Activated gamma-delta T cell (primary cell): Measurements from ENCODE around the gene CAMTA2.

Experiments
- DNase-seq: peaks from one replicate; lab custom pipeline; 2025; lab: John Stamatoyannopoulos, UW

The CAMTA2 gene

GRCh38 chr17:4948166-4948930, 39.1 kb downstream of the CAMTA2 start, which contains the start of gene PFN1:
Gene PFN1 (minus strand): TSS chr17:4948530. CDS start chr17:4948394, 136 bp downstream.
- DNase-seq = peak; percentile 62

DNA sequence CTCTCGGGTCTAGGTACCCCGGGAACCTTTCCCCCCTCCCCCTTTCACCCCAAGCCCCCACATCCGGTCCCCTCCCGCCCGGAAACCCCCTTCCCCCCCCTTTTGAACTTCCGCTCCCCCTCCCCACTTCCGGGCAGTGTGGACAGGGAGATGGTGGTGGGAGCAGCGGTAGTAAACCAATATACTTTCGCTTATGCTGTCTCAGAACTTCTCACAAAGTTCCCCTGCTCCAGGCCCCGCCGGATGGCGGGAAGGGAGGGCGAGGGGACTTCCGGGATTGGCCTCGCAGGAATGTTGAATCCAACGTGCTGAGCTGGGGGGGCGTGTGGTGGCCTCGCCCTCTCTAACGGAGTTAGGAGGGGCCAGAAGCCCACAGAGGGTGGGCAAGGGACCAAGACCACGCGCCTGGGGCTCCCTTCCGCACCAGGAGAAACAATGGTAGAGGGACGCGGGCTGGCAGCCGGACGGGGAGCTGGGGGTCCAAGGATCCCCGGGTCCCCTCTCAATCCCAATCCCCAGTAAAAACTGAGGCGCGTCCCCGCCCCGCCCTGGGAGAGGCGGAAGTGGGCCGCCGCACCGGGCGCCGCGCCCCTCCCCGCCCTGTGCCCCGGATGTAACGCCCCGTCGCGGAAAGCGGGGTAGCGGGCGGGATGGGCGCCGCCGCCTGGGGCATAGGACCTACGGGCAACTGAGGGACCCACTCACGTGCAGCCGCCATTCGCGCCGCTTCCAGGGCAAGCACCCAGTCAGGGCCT, 39.9 kb downstream of the CAMTA2 start:
- DNase-seq = peak; percentile 55

DNA sequence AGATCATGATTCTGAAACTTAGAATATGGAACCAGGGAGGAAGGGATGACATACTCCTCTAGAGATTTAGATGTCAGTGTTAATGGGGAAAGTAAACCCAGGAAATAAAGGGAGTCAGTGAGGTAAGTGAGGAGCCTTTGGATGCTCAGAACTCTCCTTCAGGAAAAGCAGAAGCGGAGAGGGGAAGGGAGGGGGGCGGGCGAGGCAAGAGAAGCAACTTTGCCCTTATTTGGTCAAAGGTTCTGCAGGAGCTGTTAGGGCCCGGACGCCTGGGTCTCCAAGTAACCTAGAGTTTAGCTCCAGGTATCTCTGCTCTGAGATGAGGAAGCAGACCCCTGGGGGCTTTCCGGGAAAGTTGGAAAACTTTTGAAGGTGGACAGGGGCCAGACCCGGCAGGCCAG, 40.5 kb downstream of the CAMTA2 start:
- no peak for DNase-seq

GRCh38 chr17:4946312-4946976, 41.0 kb downstream of the CAMTA2 start:
- DNase-seq = no peak

GRCh38 chr17:4945944-4946280, 41.6 kb downstream of the CAMTA2 start:
- DNase-seq = no peak

DNA sequence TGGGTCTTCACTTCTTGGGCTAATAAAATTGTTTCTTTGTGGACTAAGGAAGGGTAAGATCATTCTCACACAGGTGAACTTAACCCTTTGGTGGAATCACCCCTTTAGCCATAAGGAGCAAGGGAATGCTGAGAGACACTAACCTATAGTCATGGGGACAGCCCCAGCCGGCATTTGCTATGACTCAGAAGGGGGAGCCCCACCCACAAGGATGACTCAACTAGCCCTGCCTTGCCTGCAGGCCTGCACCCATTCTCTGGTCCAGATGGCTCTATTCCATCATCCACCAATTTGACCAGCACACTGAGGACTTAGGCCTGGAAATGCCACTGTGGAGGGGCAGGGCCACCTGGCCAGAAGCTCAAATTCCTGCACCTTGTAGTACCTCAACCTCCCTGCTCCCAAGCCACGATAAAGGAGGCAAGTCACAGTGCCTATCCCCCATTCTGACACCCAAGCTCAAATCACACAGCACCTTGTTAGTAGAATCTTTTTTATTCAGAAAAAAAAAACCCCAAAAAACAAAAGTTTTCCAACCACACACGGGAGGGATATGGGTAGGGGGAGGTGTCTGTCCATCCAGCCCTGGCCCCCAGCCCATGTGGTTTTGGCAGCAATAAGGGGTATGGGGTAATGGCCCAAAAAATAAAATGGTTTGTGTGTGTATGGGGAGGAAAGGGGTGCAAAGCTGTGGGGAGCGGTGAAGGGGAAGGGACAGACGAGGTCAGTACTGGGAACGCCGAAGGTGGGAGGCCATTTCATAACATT, 42.1 kb downstream of the CAMTA2 start:
- DNase-seq = no peak

GRCh38 chr17:4944554-4945175, 42.8 kb downstream of the CAMTA2 start:
- DNase-seq = no peak

- DNase-seq = no peak
Measured at GRCh38 chr17:4944163-4944553, 43.3 kb downstream of the CAMTA2 start.

- no peak for DNase-seq
Measured at GRCh38 chr17:4942760-4943508, 44.5 kb downstream of the CAMTA2 start.

- no peak for DNase-seq
Measured at GRCh38 chr17:4941319-4941610, 46.2 kb downstream of the CAMTA2 start.

DNA sequence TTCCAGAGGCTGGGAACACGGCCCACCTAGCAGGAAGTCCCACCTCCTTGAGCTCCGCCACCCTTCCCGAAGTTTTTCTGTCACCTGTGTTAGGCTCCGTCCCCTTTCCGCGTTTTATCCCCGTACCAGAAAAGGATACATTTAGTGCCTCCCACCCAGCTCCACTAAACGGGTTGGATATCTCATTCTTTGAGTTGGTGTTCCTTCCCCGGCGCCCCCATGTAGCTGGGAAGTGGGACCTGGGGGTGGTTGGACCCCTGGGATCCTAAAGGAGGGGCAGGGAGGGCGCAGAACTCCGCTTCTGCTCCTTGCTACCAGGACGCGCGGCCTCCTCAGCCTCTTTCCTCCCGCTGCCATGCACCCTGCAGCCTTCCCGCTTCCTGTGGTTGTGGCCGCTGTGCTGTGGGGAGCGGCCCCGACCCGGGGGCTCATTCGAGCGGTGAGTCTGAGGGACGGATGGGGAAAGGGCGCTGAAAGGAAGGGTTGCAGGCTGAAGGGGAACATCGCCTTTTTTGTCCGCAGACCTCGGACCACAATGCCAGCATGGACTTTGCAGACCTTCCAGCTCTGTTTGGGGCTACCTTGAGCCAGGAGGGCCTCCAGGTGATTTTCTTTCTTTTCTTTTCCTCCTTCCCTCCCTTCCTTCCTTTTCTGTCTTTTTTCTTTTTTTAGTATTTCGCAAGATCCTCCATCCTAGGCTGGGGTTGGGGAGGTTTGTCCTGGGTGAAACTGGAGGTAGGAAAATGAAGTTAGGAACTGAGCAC, 46.7 kb downstream of the CAMTA2 start:
- peak; percentile 36 for DNase-seq

DNA sequence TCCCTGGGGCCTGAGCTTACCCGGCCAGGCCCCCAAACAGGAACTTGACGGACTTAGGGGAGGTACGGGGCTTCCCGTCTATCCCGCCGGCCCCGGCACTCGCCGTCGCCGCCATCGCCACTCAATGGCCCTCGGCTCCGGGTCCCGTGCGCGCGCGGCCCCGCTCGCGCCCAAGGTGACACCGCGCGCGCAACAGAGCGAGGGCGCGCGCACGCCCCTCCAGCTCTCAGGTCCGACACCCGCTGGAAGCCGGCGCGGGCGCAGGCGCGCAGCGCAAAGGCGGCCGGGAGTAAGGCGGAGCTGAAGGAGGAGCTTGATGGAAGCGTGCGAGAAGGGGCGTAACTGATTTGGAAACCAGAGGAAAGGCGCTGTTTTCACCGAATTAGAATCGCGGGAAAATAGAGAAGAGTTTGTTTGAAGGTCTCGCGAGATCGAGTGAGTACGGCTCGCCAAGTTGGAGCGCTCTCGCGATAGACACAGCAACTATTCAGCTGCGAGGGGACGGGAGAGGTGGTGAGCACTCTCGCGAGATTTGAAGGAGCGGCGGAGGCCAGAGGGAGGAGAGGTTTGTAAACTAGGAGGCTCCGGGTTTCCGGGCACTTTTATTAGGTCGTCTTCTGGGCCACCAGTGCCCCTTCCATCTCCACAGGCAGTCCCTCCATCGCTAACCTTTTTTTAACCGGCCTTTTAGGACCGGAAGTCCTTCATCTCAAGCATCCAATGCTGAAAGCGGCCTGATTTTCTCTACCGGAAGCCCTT, 47.5 kb downstream of the CAMTA2 start, which contains the start of the genes RNF167 and SLC25A11:
Gene RNF167, plus strand, starts transcription at position 473 of the 759 bp plus-strand sequence. CDS start 642 bp downstream, outside the sequence.
Gene SLC25A11, minus strand, starts transcription at position 251 of the 759 bp plus-strand sequence. Its CDS starts 136 bp downstream, at position 115.
- peak; percentile 94 for DNase-seq

DNA sequence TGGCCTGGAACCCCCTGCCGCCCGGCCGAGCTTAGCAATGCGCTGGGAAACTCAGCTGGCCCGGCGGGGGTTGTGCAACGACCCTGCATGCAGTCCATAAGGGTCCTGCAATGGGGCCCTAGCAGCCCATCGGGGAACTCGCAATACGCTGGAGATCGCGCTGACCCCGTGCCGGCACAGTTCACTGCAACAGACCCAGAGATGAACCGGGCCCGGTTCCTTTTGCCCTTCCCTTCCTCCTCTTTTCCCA, 48.0 kb downstream of the CAMTA2 start:
- DNase-seq = no peak

DNA sequence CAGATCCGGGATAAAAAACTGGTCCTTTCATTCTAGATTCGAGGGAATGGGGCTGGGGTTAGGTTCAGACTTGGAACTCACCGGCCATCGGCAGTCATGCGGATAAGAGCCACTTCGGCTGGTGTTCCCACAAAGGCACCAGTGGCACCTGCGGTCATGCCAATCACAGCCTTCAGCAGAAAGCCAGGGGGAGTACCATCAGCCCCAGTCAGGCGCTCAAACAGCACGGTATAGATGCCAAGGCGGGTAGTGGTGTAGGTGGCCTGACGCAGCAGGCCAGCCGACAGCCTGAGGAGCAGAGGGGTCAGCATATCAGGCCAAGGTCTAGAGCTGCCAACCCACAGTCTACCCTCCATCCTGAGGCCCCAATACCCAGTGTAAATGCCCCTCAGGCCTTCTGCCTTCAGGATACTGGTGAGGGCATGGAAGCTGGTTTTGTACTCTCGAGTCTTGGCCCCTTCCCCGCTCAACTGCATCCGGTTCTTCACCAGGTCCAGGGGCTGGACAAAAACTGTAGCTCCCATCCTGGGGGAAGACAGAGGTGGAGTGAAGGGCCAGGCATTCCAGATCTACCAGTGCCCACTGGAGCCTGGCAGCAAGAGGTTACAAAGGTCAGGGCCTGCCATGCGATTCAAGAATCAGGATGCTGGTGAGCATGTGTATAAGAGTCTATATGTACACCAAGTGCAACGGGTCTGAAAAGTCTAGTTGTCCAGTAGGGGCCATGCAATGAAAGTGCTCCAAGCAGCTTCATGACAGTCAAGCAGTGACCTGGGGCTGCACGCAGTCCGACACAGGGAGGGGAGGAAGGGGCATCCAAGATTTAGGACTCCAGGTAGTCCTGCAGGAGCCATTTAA, 48.6 kb downstream of the CAMTA2 start:
- DNase-seq = no peak

- no peak for DNase-seq
Measured at GRCh38 chr17:4938069-4938491, 49.4 kb downstream of the CAMTA2 start.

DNA sequence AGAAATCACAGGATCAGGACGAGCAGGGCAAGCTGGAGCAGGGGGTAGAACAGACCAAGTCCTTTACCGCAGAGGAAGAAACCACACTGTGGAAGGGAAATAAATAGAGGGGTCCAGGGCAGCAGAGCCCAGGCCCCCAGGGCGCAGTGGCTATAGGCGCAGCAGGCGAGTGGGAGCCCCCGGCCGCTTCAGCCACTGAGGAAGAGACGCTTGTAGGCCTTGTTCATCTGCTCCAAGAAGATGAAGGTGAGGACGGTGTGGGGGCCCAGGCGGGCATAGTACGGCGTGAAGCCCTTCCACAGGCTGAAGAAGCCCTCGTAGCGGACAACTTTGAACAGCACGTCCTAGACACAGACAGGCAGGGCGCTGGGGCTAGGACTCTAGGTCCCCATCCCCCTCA, 49.9 kb downstream of the CAMTA2 start:
- no peak for DNase-seq

DNA sequence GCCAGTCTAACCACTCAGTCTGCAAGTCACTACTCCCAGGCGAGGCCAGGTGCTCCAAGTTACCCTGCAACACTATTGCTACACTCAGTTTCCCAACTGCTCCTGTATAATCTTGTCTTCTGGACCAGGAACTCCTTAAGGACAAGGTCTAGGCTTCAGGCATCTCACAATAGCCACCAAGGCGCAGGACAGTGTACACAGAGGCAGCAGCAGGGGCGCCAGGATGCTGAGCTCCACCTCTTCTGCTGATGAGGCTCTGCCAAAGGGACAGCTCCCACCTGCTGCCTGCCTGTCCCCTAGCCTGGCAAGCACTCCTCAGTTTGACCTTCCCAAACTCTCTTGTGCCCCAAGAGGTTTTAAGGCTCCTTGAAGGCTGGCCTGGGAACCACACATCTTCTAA, 51.0 kb downstream of the CAMTA2 start:
- no peak for DNase-seq

GRCh38 chr17:4935650-4936049, 51.8 kb downstream of the CAMTA2 start:
- no peak for DNase-seq
